PC-9 (cell line): Measurements from ENCODE around the gene VAMP4.
"Not testable (repeated sequence)": the region's sequence is repeated elsewhere in the genome, so short reads cannot be mapped to it uniquely, and the experiment has no call there.

Experiments used
- CTCF ChIP-seq: fragments of 200-600 bp; sonication (generic); conservative IDR thresholded peaks from 2 replicates; pipeline ENCODE4 v1.6.1; 2017; ENCODE audit warnings: mixed run types, antibody characterized with exemption, mild to moderate bottlenecking, moderate library complexity
- EZH2 ChIP-seq: fragments of 200-600 bp; sonication (generic); IDR thresholded peaks from 2 replicates; pipeline ENCODE4 v1.8.0; 2017; ENCODE audit warnings: antibody characterized with exemption, low read depth

GRCh38 chr1:171695772-171696171 lies 46.1 kb downstream of the VAMP4 start:
- not testable (repeated sequence) for TF ChIP-seq CTCF, EZH2
